SU-DHL-6 (cell line): ENCODE data around the gene ANKRD17.
"Not testable (repeated sequence)": the region's sequence is repeated elsewhere in the genome, so short reads cannot be mapped to it uniquely, and the experiment has no call there.

Experiments
- EZH2phosphoT487 ChIP-seq: fragments of 200-600 bp; sonication (generic), shearing (Covaris generic); conservative IDR thresholded peaks from 2 replicates; pipeline ENCODE4 v1.6.1; 2018; ENCODE audit warnings: mild to moderate bottlenecking, antibody characterized with exemption, low read length, moderate library complexity, mixed read lengths
- TF ChIP-seq, protein P1 (sequence below): fragments of 200-600 bp; sonication (generic); IDR thresholded peaks from one replicate; pipeline ENCODE4 v1.5.1; 2017; ENCODE audit warnings: antibody characterized with exemption, mild to moderate bottlenecking, low read length, moderate library complexity; ENCODE audit not compliant: insufficient read depth, poor library complexity, severe bottlenecking

- TF ChIP-seq, protein P1, sequence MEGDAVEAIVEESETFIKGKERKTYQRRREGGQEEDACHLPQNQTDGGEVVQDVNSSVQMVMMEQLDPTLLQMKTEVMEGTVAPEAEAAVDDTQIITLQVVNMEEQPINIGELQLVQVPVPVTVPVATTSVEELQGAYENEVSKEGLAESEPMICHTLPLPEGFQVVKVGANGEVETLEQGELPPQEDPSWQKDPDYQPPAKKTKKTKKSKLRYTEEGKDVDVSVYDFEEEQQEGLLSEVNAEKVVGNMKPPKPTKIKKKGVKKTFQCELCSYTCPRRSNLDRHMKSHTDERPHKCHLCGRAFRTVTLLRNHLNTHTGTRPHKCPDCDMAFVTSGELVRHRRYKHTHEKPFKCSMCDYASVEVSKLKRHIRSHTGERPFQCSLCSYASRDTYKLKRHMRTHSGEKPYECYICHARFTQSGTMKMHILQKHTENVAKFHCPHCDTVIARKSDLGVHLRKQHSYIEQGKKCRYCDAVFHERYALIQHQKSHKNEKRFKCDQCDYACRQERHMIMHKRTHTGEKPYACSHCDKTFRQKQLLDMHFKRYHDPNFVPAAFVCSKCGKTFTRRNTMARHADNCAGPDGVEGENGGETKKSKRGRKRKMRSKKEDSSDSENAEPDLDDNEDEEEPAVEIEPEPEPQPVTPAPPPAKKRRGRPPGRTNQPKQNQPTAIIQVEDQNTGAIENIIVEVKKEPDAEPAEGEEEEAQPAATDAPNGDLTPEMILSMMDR = not testable (repeated sequence)
- not testable (repeated sequence) for TF ChIP-seq EZH2phosphoT487
These were observed 2.8 kb downstream of the ANKRD17 start for GRCh38 chr4:73255847-73256246.
